Forelimb muscle (tissue), 1 donor: ENCODE data around the gene ZEB2. TPM values are rescaled to one million over a fixed set of nuclear protein-coding genes. Genes with fewer than 3 reads are reported as not detected.

Source experiments
- DNase-seq: peaks from one replicate; pipeline ENCODE4 v3.0.0-alpha.2; 2013; ENCODE audit warnings: low read depth
- polyA plus RNA-seq: library from polyadenylated mRNA; unstranded; fragments of 120-200 nt; gene quantifications from one replicate; pipeline ENCODE4 v1.2.1, GENCODE V29; 2013; ENCODE audit not compliant: insufficient read length

Gene ZEB2
- polyA plus RNA-seq, 1 donor, result 107 TPM

DNA sequence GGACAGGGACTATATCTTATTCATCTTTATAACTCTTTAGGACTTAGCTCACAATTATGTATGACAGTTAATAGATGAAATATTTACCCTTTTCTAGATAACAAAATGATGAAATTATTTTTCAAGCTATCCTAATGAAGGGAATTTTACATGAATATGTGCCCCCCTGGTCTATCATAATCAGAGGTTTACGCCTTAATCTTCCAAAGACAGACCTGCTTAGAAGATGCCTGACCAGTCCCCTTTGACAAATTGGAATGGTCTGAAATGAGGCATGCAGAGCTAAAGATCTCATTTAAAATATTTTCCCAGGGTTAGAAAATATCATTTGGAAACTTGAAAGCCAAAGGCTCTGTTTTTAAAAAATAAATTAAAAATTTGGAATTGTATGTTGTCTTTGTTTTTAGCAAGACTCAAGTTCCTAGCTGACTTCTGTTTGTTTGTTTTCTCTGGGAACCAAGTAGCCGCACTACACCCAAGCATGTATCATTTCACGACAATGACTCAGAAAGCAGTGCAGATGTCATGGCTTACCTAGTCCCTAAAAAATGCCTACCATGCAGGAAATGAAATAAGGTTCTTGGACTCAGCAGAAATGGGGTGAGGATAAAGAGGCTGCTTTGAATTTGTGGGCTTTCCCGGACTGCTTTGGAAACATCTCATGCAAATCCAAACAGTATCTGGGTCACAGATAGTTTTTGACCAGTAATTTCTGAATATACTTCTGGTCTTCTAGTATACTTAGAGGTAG is 162.1 kb downstream of the ZEB2 start:
- DNase-seq, result no peak

DNA sequence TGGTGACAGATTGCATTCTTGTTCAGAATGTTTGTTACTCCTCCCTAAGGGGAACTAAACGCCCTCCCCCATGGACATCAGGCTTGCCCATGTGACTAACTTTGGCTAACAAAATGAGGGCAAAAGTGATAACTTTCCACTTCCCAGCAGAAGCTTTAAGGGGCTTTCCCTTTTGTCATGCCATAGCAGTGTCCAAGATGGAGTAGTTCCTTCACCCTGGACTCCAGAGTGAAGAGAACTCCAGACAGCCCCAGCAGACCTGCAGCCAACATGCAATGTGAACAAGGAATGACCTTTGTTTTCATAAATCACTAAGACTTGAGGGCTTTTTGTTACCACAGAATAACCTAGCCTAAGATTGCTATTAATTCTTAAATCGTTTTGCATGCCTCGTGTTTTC is 163.5 kb downstream of the ZEB2 start:
- no peak for DNase-seq

DNA sequence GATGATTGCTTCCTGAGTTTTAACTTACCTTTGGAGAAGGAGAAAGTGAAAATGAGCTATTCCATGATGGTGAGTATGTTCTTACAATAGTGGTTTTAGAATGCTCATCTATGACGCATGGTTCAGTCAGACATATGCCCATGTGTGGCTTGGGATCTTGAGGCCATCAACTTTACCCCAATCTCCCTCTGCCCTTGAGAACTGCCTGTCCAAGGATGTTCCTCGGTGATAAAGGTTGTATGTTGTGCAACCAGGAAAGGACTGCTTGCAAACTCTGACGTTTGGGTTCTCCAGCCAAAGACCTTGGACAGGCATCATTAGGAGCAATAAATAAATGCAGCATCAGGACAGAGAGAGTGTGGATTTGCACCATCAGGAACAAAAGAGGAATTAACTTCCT is 165.0 kb downstream of the ZEB2 start:
- DNase-seq, result no peak

DNA sequence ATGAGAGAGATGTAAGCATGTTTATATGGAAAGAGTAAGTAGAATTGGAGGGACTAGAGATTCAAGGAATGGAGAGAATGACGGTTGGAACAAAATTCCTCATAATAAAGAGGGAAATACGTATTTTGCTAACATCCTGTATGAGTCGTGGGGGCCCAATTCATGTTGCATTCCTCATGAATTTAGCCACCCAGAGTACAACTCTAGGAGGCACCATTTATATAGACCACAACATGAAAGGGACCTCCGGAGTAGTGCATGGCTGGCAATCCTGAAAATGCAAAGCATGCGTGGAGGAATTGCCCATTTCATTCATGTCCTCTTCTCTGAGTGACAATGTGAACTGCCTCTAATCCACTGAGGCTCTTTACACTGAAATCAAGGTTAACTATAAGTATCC is 168.2 kb downstream of the ZEB2 start:
- DNase-seq, result no peak

DNA sequence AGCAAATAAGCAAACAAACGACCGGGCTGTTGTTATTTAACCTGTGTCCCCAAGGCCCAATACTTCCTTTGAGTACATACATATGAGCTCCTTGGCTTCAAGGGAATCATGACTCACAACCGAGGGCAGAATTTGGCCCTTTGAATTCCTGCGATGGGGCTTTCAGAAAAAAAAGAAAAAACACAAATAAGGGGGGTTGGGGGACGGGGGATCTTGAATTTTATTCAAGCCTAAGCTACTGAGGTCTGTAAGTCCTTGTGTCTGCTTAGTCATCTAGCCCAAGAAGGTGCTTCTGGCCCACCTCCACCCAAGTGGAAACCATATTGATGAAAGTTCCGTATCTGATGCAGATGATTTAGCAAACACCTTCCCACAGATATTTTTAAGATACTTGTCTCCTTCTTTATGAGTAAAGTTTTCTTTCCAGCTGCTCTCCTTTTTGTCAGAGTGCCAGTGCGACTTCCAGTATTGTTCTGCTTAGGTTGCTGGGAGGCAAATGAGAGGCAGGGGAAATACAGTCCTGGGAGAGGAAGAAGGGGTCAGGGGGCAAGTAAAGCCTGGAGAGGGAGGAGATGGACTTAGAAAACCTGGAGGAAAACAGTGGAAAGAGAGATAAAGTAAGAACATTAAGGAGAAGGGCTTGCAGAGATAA is 169.6 kb downstream of the ZEB2 start:
- DNase-seq, result no peak

DNA sequence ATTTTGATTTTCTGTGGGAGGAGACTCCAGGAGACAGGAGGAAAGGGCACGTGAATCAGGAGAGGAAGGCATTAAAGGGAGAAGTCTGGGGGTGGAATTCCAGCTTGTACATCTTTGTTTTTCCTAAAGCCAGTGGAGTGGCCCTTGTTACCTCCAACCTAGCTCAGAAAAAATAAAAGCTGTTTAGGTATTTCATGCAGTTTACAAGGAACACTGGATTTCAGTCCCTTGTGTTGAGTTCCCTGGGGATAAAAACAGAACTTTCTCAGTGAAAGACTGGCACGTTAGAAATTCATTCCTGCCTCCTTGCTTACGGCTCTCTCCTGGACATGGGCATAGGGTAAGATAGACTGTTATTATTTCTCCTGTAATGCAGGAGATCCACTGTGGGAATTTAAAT is 170.2 kb downstream of the ZEB2 start:
- DNase-seq, result no peak

DNA sequence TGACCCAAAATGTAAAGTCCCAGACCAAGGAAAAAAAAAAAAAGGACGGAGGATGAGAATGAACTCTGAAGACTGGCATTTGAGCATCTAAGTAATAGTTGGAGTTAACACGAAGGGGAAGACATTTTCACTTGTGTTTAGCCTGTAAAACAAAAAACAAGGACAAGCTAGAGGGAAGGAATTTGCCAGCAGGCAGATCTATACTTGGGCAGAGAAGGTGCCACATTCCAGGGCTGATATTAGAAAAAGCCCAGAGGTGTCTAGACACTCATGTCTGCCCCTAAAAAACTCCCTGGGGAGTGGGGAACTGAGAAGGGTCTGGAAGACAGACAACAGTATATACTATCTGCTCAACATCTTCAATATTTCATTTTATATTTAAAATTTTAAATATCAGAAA is 171.1 kb downstream of the ZEB2 start:
- DNase-seq, result no peak

DNA sequence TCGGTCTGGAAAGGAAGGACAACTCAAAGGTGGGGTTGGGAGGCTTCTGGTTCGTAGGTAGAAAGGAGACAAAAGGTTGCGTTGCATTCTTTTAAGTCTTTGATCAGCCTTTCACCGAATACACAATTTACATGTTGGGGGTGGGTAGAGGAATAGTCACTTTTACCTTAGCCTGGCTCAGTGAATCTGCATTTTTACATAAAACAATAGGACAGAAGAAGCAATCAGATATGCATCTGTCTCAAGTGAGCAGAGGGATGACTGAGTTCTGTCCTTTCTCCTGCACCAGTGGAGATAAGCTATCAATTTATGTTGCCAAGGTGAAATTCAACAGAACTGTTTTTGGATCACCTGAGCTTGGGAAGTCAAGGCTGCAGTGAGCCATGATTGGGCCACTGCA is 173.7 kb downstream of the ZEB2 start:
- DNase-seq, result no peak

DNA sequence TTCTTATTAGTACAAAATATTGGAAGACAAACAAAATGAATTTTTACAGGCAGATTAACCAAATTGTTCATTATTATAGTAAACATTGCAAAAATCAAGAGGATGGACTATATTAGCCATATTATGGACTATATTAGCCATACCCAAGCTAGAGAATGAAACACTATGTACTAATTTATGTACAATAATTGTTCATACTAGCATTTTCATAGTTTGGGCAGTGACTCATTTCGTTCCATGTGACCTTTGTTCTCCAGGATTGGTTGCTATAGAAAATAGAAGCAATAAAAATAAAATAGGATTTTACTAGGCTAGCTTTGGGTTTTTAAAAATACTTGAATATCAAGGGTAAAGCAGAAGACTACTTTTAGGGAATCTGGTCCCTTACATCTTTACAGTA is 176.8 kb downstream of the ZEB2 start:
- no peak for DNase-seq

DNA sequence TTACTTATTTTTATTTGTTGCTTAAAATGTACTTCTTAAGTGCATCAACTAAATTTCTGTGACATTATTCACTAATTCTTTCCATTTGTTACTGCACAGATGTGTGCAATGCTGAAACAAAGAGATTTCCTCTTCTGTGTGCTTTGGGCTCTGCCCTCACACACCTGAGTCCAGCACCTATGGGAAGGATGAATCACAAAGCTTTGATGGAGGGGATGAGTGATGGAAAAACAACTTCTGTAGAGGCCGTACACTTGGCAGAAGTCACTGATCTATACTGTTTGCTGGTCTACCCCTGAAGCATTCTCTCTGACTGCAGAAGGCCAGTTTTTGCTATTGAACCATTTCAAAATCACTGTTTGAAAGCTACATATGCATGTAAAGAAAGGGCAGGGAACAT is 178.4 kb downstream of the ZEB2 start:
- no peak for DNase-seq

DNA sequence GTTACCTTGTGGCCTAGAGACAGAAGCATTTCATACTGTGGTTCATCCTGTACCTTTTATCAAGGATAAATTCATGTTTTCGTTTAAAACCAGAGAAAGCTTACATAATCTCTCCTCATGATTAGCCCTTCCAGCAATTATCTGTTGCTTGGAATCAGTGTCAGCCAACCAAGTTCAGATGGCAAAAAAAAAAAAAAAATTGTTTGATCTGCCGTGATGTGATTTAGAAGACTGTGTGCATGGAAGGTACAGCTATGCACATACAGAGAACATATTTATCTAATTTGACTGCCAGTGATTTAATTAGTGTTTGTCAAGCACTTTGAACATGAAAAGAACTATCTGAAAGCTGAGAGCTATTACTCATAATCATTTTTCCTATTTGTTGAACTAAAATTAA is 180.9 kb downstream of the ZEB2 start:
- DNase-seq, result no peak

DNA sequence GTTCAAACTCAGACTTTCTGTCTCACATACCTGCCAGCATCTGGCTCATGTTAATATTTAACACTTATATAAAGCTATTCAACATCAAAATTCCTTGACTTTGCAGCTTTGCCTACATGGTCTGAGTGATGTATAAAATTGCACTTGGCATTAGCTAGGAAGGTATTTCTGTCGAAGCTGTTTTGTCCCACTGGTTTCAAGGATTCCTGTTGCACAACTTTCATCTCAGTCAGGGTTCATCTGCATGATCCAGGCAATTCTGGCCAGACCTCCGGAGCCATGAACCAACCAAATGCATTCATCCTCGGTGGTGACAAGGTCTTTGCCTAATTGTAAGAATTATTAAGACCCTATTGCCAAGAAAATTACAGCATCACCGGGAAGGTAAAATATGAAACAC is 185.4 kb downstream of the ZEB2 start:
- DNase-seq, result no peak
